Activated CD8-positive, alpha-beta memory T cell treated with anti-CD3 and anti-CD28 coated beads for 1 hour (primary cell): Measurements from ENCODE around the gene ZNF320.
"Not testable (repeated sequence)": the region's sequence is repeated elsewhere in the genome, so short reads cannot be mapped to it uniquely, and the experiment has no call there.

ENCODE experiments used
- DNase-seq, 2 donors: peaks; one replicate each; pipeline ENCODE4 v3.0.0-alpha.2; 2020; ENCODE audit warnings: low read depth in 1 of 2; ENCODE audit errors: extremely low read depth in 1 of 2

ZNF320 gene

DNA sequence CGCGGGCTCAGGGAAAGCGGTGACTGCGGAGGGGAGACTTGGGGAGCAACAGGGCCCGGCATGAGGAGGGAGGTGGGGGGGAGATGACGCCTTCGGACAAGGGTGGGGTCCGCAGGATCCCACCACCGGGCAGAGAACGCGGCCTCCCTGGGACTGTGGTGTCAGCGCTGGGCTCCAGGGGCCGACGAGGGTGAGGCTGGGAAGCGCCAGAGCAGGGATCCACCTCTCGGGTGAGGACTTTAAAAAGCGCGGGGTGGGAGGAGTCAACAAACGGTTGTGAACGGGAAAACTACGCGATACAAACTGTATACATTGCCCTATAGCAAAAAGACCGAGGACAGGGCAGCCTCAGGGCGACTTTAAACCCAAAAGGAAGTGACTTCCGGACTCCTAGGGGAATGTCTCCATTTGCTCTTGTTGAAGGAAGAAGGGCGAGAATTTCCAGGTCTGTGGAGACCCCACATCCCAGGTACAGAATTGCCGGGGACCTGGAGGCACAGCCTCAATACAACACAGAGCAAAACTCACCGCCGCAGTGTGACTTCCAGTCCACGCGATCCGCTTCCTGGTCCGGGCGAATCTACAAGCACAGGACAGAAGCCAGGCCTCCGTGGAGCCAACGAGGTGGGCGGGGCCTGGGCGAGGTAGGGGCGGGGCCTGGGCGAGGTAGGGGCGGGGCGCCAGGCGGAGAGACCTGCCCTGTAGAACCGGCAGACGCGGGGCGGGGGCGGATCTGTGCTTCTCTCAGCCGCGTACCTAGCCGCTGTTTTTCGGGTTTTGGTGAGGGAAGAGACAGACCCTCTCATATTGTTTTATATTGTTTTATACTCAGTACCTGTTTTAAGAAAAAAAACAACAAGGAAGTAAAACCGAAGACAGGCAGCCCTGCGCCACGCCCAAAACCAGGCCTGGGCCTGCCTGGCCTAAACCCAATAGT, 25.7 kb upstream of the ZNF320 start, which contains the start of gene ZNF888:
Gene ZNF888, minus strand, starts transcription at position 588 of the 937 bp plus-strand sequence. CDS start 5,555 bp downstream, outside the sequence.
- peak; percentile 43 to 71 for DNase-seq

DNA sequence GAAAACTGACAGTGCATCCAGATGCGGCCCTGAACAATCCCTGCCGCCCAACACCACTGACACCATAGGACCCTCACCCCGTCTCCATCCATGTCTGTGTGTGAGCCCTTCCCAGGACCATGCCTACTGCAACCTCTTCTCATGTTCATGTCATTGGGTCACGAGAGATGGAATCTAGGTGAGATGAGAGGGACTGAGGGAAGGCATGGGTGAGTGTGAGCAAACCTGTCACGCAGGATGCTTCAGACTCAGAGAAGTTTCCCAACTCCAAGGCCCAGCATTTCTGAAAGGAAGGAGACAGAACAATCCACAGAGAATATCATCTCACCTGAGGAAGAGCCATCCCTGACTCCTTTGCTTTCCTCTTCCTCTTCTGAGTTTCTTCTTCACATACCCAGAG, 20.1 kb upstream of the ZNF320 start:
- DNase-seq = no peak

DNA sequence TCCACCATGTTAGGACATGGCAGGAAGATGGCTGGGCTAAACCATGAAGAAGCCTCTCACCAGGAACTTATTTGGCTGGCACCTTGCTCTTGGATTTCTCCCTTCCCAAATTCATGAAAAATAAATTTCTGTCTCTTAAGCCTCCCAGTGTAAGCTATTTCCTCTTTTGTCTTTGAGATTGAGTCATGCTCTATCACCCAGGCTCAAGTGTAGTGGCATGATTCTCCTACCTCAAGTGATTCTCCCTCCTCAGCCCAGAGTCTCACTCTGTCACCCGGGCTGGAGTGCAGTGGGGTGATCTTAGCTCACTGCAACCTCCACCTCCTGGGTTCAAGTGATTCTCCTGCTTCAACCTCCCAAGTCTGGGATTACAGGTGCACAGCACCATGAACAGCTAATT, 13.2 kb upstream of the ZNF320 start:
- no peak for DNase-seq

DNA sequence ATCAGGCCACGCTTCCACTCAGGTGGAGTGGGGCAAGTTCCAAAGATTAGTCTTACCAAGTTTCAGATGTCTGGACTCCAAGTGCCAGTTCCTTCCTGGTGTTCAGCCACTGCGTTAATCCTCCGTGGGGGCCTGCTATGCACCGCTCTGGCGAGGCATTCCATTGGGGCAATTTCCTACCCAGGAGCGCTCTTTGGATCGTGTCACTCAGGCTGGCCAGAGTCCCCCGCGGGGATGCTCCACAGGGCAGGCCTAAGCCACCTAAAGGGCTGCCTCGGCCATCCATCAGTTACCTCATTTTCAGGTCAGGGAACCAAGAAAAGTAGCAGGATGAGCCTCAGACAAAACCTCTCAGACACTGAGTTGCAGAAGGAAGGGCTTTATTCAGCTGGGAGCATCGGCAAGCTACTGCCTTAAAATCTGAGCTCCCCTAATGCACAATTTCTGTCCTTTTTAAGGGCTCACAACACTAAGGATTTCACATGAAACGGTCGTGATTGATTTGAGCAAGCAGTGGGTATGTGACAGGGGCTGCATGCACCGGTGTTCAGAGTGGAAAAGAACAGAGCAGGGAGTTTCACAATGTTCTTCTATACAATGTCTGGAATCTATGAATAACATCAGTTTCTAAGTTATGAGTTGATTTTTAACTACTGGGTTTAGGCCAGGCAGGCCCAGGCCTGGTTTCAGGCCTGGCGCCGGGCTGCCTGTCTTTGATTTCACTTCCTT, 6.8 kb upstream of the ZNF320 start:
- not testable (repeated sequence) for DNase-seq

DNA sequence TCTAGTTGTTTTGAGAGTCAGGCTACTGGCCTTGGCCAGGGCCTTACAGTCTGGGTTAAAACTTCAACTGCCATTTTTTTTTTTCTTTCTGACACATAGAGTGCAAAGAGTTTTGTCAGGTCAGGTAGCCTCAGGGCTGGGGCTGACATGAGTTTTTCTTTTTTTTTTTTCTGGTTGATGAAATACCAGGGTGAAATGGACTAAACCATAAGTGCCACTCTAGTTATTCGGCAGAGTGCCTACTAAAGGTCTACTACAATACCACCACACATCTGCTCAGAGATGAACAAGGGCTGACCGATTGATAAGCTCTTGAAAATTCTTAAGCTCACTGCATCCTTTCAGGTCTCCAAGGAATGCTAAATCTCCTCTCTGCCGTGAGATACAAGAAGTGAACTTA, 4.4 kb upstream of the ZNF320 start:
- DNase-seq = no peak

DNA sequence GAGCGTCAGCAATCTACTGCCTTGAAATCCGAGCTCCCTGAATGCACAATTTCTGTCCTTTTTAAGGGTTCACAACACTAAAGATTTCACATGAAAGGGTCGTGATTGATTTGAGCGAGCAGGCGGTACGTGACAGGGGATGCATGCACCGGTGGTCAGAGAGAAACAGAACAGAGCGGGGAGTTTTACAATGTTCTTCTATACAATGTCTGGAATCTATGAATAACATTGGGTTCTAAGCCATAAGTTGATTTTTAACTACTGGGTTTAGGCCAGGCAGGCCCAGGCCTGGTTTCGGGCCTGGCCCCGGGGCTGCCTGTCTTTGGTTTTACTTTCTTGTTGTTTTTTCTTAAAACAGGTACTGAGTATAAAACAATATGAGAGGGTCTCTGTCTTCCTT, 1.2 kb upstream of the ZNF320 start:
- DNase-seq = not testable (repeated sequence)

DNA sequence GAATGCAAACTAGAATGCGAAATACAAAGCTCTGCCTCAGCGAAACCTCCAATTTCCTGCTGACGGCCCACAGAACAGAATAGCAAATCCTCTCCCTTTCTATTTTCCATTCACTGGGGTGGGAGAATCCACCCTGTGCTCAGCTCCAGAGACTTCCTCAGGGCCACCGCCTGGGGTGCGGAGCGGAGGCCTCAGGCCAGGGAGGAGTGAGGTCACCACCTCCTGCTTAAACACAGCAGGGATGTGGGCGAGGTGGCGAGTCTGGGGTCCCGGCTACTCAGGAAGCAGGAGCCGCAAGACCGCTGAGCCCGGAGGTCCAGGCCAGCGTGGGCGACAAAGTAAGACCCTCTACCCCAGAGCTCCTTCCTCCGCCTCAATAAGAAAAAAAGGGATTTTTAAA, 666 bp upstream of the ZNF320 start:
- no peak for DNase-seq

DNA sequence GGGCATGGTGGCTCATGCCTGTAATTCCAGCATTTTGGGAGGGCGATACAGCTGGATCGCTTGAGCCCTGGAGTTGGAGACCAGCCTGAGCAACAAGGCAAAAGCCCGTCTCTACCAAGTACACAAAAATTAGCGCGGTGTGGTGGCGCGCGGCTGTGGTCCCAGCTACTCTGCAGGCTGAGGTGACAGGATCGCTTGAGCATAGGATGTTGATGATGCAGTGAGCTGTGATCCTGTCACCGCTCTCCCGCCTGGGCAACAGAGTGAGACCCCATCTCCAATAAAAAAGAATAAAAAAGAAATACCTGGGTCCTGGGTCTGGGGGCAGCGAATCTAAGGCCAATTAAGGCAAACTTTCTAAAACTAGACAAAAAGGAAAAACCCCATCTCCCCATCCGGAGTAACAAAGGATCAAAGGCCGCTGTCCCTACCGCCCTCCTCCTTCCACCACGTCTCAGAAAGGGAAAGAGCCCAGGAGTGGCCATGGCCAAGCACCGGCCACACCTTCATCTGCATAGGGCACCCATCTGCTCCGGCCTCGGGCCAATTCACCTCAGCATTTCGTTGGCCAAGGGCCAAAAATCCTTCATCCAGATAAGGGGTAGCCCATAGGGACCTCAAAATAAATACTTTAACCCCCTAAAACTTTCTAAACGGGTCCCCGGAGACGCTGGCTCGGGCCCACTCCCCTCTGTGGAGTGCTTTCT, 851 bp downstream of the ZNF320 start:
- no peak for DNase-seq

DNA sequence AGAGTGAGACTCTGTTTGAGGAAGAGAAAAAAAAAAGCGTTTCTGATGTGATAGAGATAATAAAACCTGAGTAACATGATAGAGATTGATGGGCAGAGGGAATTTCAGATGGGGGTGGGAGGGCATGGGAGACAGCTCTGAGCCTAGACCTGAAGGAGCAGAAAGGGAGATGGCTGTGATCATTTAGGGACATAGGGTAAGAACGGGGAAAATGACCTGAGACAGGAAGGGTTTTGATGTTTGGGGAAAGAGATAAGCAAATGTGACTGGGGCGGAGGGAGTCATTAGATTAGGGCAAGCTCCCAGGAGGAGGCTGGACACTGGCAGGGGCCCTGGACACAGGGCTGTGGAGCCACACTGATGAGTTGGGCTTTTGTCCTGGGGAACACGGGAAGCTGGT, 6.1 kb downstream of the ZNF320 start:
- no peak for DNase-seq

DNA sequence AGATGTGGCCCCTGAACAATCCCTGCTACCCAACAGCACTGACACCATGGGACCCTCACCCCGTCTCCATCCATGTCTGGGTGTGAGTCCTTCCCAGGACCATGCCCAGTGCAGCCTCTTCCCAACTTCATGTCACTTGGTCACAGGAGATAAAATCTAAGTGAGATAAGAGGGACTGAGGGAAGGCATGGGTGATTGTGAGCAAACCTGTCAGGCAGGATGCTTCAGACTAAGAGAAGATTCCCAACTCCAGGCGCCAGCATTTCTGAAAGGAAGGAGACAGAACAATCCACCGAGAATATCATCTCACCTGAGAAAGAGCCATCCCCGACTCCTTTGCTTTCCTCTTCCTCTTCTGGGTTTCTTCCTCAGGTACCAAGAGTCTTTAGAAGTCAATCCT, 7.5 kb downstream of the ZNF320 start:
- no peak for DNase-seq

DNA sequence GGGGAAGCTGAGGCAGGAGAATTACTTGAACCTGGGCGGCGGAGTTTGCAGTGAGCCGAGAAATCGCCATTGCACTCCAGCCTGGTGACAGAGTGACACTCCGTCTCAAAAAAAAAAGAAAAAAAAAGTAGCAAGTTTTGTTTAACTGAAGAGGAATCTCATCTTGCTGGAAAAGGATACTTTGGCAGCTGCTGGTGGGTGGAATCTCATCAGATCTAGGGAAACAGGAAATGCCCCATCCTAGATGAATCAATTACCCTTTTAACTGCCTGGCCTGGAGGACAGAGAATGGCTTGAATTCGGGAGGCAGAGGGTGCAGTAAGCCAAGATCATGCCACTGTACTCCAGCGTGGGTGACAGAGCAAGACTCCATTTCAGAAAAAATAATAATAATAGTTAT, 8.4 kb downstream of the ZNF320 start:
- no peak for DNase-seq

DNA sequence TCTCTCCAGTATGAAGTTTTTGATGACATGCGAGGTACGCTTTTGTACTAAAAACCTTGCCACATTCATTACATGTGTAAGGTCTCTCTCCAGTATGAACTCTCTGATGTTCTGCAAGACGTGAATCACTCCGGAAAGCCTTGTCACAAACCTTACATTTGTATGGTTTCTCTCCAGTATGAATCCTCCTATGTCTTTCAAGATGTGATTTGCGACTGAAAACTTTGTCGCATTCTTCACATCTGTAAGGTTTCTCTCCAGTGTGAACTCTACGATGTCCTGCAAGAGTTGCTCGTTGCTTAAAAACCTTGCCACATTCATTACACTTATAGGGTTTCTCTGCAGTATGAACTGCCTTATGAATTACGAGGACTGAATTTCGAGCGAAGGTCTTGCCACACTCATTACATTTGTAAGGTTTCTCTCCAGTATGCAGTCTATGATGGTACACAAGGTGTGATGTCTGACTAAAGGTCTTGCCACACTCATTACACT, 16.5 kb downstream of the ZNF320 start:
- DNase-seq = no peak

DNA sequence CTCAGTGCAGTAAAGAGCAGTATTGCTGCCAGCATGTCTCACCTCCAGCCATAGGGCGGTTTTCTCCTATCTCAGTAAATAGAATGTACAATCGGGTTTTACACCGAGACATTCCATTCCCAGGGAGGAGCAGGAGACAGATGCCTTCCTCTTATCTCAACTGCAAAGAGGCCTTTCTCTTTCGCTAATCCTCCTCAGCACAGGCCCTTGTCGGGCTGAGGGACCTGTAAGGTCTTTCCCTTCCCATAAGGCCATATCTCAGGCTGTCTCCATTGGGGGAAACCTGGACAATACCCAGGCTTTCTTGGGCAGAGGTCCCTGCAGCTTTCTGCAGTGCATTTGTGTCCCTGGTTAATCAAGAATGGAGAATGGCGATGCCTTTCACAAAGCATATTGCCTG, 24.4 kb downstream of the ZNF320 start:
- DNase-seq = not testable (repeated sequence)

DNA sequence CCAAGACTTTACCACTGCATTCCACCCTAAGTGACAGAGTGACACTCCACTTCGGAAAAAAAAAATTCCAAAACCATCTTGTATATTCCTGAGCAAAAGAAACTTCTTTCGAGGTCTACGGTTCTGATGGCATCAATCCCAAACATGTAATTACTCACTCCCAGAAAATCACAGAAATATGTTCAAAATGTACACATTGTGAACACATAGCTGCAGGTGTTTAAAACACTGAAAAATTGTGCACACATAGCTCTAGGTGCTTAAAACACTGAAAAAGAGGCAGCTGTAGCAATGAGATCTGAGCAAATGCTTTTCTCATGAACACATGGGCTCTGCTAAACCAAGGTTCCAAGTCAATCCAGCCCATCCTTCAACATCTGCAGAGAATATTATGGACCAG, 26.0 kb downstream of the ZNF320 start:
- no peak for DNase-seq

DNA sequence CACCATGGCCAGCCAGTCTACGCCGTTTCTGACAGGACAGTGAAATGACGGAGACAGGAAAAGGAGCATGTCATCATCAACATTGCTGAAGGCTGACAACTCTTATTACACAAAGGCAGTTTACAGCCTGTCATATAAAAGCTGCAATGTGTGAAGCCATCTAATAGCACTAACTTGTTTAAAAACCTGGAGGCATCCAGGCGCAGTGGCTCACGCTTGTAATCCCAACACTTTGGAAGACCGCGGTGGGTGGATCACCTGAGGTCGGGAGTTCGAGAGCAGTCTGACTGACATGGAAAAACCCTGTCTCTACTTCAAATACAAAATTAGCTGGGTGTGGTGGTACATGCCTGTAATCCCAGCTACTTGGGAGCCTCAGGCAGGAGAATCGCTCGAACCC, 29.4 kb downstream of the ZNF320 start:
- not testable (repeated sequence) for DNase-seq

DNA sequence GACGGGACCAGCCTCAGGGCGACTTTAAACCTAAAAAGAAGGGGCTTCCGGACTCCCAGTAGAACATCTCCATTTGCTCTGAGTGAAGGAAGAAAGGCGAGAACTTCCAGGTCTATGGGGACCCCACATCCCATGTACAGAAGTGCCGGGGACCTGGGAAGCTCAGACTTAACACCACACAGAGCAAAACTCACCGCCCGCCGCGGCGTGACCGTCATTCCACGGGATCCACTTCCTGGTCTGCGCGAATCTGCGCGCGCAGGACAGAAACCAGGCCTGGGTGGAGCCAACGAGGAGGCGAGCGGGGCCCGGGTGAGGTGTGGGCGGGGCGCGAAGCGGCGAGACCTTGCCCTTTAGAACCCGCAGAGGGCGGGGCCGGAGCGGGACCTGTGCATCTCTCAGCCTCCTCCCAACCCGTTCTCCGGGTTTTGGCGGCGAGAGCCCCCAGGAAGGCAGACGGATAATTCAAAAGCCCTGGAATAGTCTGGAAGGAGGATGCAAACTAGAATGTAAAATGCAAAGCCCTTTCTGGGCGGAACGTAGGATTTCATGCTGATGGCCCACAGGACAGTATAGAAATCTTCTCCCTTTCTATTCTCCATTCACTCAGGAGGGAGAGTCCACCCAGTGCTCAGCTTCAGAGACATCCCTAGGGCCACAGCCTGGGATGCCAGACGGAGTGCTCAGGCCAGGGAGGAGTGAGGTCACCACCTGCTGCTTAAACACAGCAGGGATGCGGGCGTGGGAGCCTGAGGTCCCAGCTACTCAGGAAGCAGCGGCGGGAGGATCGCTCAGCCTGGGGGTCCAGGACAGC, 39.9 kb downstream of the ZNF320 start, which contains the start of gene ZNF468:
Gene ZNF468, minus strand, starts transcription at position 242 of the 814 bp plus-strand sequence. CDS start 3,347 bp downstream, outside the sequence.
- peak; percentile 18 to 47 for DNase-seq

DNA sequence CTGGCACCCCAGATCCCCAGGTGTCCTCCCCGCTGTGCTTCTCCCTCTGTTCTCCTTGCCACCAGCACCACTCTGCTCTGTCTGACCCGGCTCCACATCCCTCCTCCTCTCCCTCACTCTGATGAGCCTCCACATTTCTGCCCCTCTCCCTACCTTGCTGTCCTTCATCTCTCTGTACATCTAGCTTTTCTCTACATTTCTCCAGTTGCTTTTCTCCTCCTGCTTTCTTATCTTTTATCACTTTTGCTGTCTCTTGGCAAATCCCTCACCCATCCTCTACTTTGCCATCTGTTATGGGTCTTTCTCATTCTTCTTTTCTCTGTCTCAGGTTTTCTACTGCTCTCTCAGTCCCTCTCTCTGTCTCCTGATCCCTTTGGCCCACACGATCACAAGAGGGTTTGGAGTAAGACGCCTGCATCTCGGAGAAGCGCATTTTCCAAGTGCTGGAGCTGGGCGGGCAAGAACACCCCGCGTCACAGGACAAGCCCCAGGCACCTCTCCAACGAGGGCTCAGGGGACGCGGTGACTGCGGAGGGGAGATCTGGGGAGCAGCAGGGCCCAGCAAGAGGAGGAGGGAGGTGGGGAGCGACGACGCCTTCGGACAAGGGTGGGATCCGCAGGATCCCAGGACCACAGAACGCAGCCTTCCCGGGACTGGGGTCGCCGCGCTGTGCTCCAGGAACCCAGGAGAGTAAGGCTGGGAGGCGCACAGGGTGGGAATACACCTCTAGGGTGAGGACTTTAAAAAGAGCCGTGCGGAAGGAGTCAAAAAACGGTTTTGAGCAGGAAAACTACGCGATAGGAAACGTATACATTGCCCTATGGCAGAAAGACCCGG, 40.7 kb downstream of the ZNF320 start:
- not testable (repeated sequence) for DNase-seq
